Measurements from ENCODE around the gene MYO1E.
"Not testable (repeated sequence)": the region's sequence is repeated elsewhere in the genome, so short reads cannot be mapped to it uniquely, and the experiment has no call there.

MYO1E gene

GRCh38 chr15:59131969-59132562 is 240.6 kb downstream of the MYO1E start:
- H3K4me3 ChIP-seq (replicated peaks; ENCODE audit: low read depth, low read length), result no peak overlapping the region
- DNase-seq (ENCODE audit: extremely low read depth, low read depth), result no peak
- TF ChIP-seq, protein P1, sequence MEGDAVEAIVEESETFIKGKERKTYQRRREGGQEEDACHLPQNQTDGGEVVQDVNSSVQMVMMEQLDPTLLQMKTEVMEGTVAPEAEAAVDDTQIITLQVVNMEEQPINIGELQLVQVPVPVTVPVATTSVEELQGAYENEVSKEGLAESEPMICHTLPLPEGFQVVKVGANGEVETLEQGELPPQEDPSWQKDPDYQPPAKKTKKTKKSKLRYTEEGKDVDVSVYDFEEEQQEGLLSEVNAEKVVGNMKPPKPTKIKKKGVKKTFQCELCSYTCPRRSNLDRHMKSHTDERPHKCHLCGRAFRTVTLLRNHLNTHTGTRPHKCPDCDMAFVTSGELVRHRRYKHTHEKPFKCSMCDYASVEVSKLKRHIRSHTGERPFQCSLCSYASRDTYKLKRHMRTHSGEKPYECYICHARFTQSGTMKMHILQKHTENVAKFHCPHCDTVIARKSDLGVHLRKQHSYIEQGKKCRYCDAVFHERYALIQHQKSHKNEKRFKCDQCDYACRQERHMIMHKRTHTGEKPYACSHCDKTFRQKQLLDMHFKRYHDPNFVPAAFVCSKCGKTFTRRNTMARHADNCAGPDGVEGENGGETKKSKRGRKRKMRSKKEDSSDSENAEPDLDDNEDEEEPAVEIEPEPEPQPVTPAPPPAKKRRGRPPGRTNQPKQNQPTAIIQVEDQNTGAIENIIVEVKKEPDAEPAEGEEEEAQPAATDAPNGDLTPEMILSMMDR (IDR thresholded peaks at IDR 0.05; ENCODE audit: low read depth, low read length, missing control alignments), result no peak

- TF ChIP-seq, protein P1 (IDR thresholded peaks at IDR 0.05; ENCODE audit: low read depth, low read length, missing control alignments), result no peak
- no peak for DNase-seq (ENCODE audit: extremely low read depth, low read depth)
- H3K4me3 ChIP-seq (replicated peaks; ENCODE audit: low read depth, low read length), result no peak overlapping the region
Measured at GRCh38 chr15:59131456-59131855, 241.2 kb downstream of the MYO1E start.

GRCh38 chr15:59127255-59127654 is 245.4 kb downstream of the MYO1E start:
- DNase-seq (ENCODE audit: extremely low read depth, low read depth); H3K4me3 ChIP-seq (replicated peaks; ENCODE audit: low read depth, low read length): not testable (repeated sequence)

- not testable (repeated sequence) for DNase-seq (ENCODE audit: extremely low read depth, low read depth); H3K4me3 ChIP-seq (replicated peaks; ENCODE audit: low read depth, low read length)
Measured at GRCh38 chr15:59125683-59126082, 247.0 kb downstream of the MYO1E start.

- H3K4me3 ChIP-seq (replicated peaks; ENCODE audit: low read depth, low read length), result no peak overlapping the region
- DNase-seq (ENCODE audit: extremely low read depth, low read depth), result no peak
- TF ChIP-seq, protein P1 (IDR thresholded peaks at IDR 0.05; ENCODE audit: low read depth, low read length, missing control alignments), result no peak
Measured at GRCh38 chr15:59124261-59124660, 248.4 kb downstream of the MYO1E start.

GRCh38 chr15:59120937-59121336 is 251.7 kb downstream of the MYO1E start:
- TF ChIP-seq, protein P1 (IDR thresholded peaks at IDR 0.05; ENCODE audit: low read depth, low read length, missing control alignments), result no peak

GRCh38 chr15:59119625-59120024 is 253.0 kb downstream of the MYO1E start:
- no peak overlapping the region for H3K4me3 ChIP-seq (replicated peaks; ENCODE audit: low read depth, low read length)
- no peak for DNase-seq (ENCODE audit: extremely low read depth, low read depth)
- TF ChIP-seq, protein P1 (IDR thresholded peaks at IDR 0.05; ENCODE audit: low read depth, low read length, missing control alignments), result no peak

More at GRCh38 chr15:59120937-59121336, 251.7 kb downstream of the MYO1E start:
- DNase-seq (ENCODE audit: extremely low read depth, low read depth), result no peak
- no peak overlapping the region for H3K4me3 ChIP-seq (replicated peaks; ENCODE audit: low read depth, low read length)

DNA sequence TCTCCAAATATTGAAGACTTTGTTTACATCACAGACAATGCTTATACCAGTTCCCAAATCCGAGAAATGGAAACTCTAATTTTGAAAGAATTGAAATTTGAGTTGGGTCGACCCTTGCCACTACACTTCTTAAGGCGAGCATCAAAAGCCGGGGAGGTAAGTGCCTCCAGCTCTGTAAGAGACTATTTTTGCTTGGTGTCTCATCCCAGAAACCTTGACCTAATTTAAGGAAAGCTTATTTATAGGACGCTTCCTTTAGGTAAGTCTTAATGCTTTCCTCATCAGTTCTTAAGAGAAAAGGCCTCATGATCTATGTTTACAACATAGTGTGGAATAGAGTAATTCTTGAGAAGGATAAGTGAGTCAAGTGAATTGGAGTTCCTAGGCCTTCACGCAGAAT is 255.9 kb downstream of the MYO1E start:
- no peak for DNase-seq (ENCODE audit: extremely low read depth, low read depth)
- TF ChIP-seq, protein P1 (IDR thresholded peaks at IDR 0.05; ENCODE audit: low read depth, low read length, missing control alignments), result no peak
- H3K4me3 ChIP-seq (replicated peaks; ENCODE audit: low read depth, low read length), result no peak overlapping the region
